Measurements from ENCODE around the gene ADTRP.

The ADTRP gene, protein sequence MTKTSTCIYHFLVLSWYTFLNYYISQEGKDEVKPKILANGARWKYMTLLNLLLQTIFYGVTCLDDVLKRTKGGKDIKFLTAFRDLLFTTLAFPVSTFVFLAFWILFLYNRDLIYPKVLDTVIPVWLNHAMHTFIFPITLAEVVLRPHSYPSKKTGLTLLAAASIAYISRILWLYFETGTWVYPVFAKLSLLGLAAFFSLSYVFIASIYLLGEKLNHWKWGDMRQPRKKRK

GRCh38 chr6:11778648-11779328 lies at the start of gene ADTRP:
Gene ADTRP, minus strand, starts transcription at chr6:11778803. Its CDS starts 44 bp downstream, at chr6:11778759.
- Histone ChIP-seq H3K9me3 (ENCODE audit: severe bottlenecking) (no peaks in the 10 kb centered on the region), H3K4me3 (ENCODE audit: low read depth, low read length) (no peak within 1 kb of the TSS), H3K36me3 (no peaks in the 10 kb centered on the region), H3K27ac (no peak within 1 kb of the TSS), H3K27me3 (ENCODE audit: insufficient read depth, low read depth, severe bottlenecking) (no peaks in the 10 kb centered on the region)
- peak; percentile 51 for DNase-seq
- TF ChIP-seq CTCF (IDR thresholded peaks at IDR 0.05; ENCODE audit: low read depth, low read length) = no peak

DNA sequence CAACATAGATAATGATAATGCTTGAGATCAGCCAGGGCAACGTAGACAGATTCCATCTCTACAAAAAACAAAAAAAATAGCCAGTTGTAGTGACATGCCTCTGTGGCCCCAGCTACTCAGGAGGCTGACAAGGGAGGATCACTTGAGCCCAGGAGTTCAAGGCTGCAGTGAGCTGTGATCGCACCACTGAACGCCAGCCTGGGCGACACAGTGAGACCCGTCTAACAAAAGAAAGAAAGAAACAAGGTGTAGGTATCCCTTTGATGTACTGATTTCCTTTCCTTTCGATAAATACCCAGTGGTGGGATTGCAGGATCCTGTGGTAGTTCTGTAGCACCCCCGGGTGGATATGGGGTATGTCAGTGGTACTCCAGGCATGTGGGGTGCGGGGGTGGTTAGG lies 48.2 kb upstream of the ADTRP start:
- no peak for DNase-seq
- Histone ChIP-seq H3K4me3 (ENCODE audit: low read depth, low read length) (no peak overlapping the region), H3K36me3 (no peaks in the 10 kb centered on the region), H3K27ac (no peak overlapping the region), H3K27me3 (ENCODE audit: insufficient read depth, low read depth, severe bottlenecking) (no peaks in the 10 kb centered on the region), H3K9me3 (ENCODE audit: severe bottlenecking) (no peaks in the 10 kb centered on the region)
- TF ChIP-seq CTCF (IDR thresholded peaks at IDR 0.05; ENCODE audit: low read depth, low read length) = no peak

GRCh38 chr6:11824986-11825385 lies 46.4 kb upstream of the ADTRP start:
- no peak for DNase-seq
- Histone ChIP-seq H3K36me3 (no peaks in the 10 kb centered on the region), H3K27ac (no peak overlapping the region), H3K9me3 (ENCODE audit: severe bottlenecking) (no peaks in the 10 kb centered on the region), H3K4me3 (ENCODE audit: low read depth, low read length) (no peak overlapping the region), H3K27me3 (ENCODE audit: insufficient read depth, low read depth, severe bottlenecking) (no peaks in the 10 kb centered on the region)
- TF ChIP-seq CTCF (IDR thresholded peaks at IDR 0.05; ENCODE audit: low read depth, low read length) = no peak

DNA sequence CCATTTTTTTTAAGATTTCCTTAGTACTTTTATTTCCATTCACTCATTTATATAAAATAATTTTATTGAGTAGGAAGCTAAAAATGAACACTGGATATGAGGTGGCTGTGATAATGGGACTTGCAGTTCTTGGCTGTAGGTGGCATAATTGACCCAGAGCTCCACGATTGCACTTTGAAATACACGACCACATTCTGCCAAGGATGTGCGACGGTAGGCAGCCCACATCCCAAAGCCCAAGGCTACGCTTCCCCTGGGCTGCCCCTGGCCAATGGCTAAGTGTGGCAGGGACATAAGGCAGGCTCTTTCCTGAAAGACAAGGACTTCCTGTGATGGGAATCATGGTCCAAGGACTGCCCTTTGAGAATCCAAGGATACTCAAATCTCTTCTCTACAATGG lies 43.7 kb upstream of the ADTRP start:
- H3K36me3 ChIP-seq = no peaks in the 10 kb centered on the region
- no peaks in the 10 kb centered on the region for H3K9me3 ChIP-seq (ENCODE audit: severe bottlenecking)
- no peak for DNase-seq
- H3K27me3 ChIP-seq (ENCODE audit: insufficient read depth, low read depth, severe bottlenecking) = no peaks in the 10 kb centered on the region
- TF ChIP-seq CTCF (IDR thresholded peaks at IDR 0.05; ENCODE audit: low read depth, low read length) = no peak
- H3K4me3 ChIP-seq (ENCODE audit: low read depth, low read length) = no peak overlapping the region
- no peak overlapping the region for H3K27ac ChIP-seq

GRCh38 chr6:11821781-11822180 lies 43.2 kb upstream of the ADTRP start:
- TF ChIP-seq CTCF (IDR thresholded peaks at IDR 0.05; ENCODE audit: low read depth, low read length) = no peak
- no peaks in the 10 kb centered on the region for H3K36me3 ChIP-seq
- no peaks in the 10 kb centered on the region for H3K9me3 ChIP-seq (ENCODE audit: severe bottlenecking)
- H3K27me3 ChIP-seq (ENCODE audit: insufficient read depth, low read depth, severe bottlenecking) = no peaks in the 10 kb centered on the region
- no peak overlapping the region for H3K4me3 ChIP-seq (ENCODE audit: low read depth, low read length)
- no peak overlapping the region for H3K27ac ChIP-seq
- no peak for DNase-seq
